CD8-positive, alpha-beta memory T cell (primary cell): ENCODE data around the gene MET. TPM values are rescaled to one million over a fixed set of nuclear protein-coding genes. Genes with fewer than 3 reads are reported as not detected.

Source experiments
- CTCF ChIA-PET: fragments of 350-600 bp; sonication (Branson Sonifier 250); formaldehyde crosslinking; loops from one replicate; lab custom pipeline; 2021; ENCODE audit warnings: antibody characterized with exemption; lab: Charles Lee
- POLR2A ChIA-PET: fragments of 350-600 bp; sonication (Branson Sonifier 250); formaldehyde crosslinking; loops from one replicate; lab custom pipeline; 2021; ENCODE audit warnings: antibody characterized with exemption; lab: Charles Lee
- DNase-seq, 5 donors: peaks; one replicate each; pipeline versions ENCODE4 v3.0.0 to v3.0.0-alpha.2; 2020 to 2022; ENCODE audit warnings: mixed read lengths in 1 of 5
- H3K27ac ChIP-seq: one replicate; pipeline ENCODE4 v1.7.0; 2013; ENCODE audit warnings: low read depth, mild to moderate bottlenecking, low read length, moderate library complexity
- H3K27me3 ChIP-seq: 2 replicates; pipeline ENCODE4 v1.7.0; 2013; ENCODE audit warnings: low read length, mild to moderate bottlenecking; ENCODE audit not compliant: insufficient read depth, poor library complexity, severe bottlenecking
- H3K36me3 ChIP-seq: 2 replicates; pipeline ENCODE4 v1.7.0; 2013; ENCODE audit warnings: mild to moderate bottlenecking, low read length, moderate library complexity; ENCODE audit not compliant: insufficient read depth
- H3K4me1 ChIP-seq: 2 replicates; pipeline ENCODE4 v1.7.0; 2013; ENCODE audit warnings: mild to moderate bottlenecking, low read length, moderate library complexity; ENCODE audit not compliant: insufficient read depth
- H3K4me3 ChIP-seq: 2 replicates; pipeline ENCODE4 v1.7.0; 2013; ENCODE audit warnings: mild to moderate bottlenecking, low read length
- H3K9me3 ChIP-seq: 2 replicates; pipeline ENCODE4 v1.7.0; 2013; ENCODE audit warnings: mild to moderate bottlenecking, low read length
- H3K27ac Mint-ChIP-seq, 8 donors: one replicate each; pipeline ENCODE4 v1.8.0; 2020 to 2021; ENCODE audit warnings: mixed read lengths in 8 of 8, mild to moderate bottlenecking in 6 of 8, inconsistent platforms in 3 of 8, moderate library complexity in 3 of 8
- H3K27me3 Mint-ChIP-seq, 2 donors: one replicate each; pipeline ENCODE4 v1.8.0; 2020 to 2021; ENCODE audit warnings: mixed read lengths in 2 of 2, mild to moderate bottlenecking in 1 of 2, moderate library complexity in 1 of 2
- H3K36me3 Mint-ChIP-seq, 3 donors: one replicate each; pipeline ENCODE4 v1.8.0; 2020 to 2021; ENCODE audit warnings: mixed read lengths in 3 of 3, inconsistent platforms in 1 of 3, mild to moderate bottlenecking in 1 of 3
- H3K4me1 Mint-ChIP-seq, 3 donors: one replicate each; pipeline ENCODE4 v1.8.0; 2020 to 2021; ENCODE audit warnings: mixed read lengths in 3 of 3, inconsistent platforms in 1 of 3, mild to moderate bottlenecking in 1 of 3
- H3K4me3 Mint-ChIP-seq, 7 donors: one replicate each; pipeline ENCODE4 v1.8.0; 2020 to 2021; ENCODE audit warnings: mixed read lengths in 7 of 7, mild to moderate bottlenecking in 6 of 7, moderate library complexity in 4 of 7, inconsistent platforms in 2 of 7
- H3K9me3 Mint-ChIP-seq, 5 donors: one replicate each; pipeline ENCODE4 v1.8.0; 2020 to 2022; ENCODE audit warnings: mixed read lengths in 5 of 5, mild to moderate bottlenecking in 3 of 5, moderate library complexity in 2 of 5, inconsistent platforms in 1 of 5
- polyA plus RNA-seq: library from polyadenylated mRNA; unstranded; fragments of 300-500 nt; fragmentation: Illumina TruSeq; gene quantifications from one replicate; pipeline ENCODE4 v1.2.3, GENCODE V29; 2021
- total RNA-seq, 2 experiments: library from RNA; stranded (reverse); gene quantifications; one replicate each; pipeline ENCODE4 v1.2.3, GENCODE V29; 2021

Gene MET
- total and polyA plus RNA-seq, 3 experiments from 2014 or later = 3.1 to 4.3 TPM; not detected in 1

DNA sequence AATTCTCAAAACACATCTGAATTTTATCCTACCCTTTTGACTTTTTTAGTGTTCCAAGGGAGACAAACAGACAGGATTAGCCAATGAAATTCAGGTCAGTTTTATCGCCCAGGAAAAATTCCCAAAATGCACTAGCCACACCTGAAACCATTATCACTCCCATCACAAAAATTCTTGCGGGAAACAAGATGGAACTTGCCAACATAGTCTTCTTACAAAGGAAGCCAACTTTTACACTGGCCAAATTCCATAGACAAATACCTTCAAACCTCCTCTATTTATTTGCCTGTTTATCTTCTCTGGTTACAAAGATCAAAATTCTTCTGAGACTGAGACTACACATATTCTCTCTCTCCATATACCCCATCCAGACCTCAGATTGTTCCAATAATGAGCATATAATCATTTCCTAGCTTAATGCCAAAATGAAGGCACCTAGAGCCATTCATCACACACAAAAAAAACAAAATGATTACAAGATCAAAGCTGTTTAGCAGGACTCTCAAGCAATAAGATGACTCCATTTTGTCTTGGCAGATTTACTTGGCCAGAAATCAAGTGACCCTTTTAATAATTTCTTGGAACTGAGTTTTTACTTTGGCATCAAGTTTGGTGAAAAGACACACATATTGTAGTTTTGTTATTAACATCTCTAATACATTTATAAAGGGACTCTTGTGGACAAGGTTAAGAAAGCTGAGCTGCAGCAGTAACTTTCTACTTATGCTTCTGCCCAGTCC lies 30.2 kb downstream of the MET start:
- Histone ChIP-seq H3K4me3 (no peak overlapping the region), H3K27me3 (no peaks in the 10 kb centered on the region), H3K4me1 (no peaks in the 10 kb centered on the region), H3K27ac (no peak overlapping the region), H3K9me3 (no peaks in the 10 kb centered on the region), H3K36me3 (no peaks in the 10 kb centered on the region)
- Mint-ChIP-seq H3K9me3 (no peaks in the 10 kb centered on the region), H3K4me1 (no peaks in the 10 kb centered on the region), H3K27ac (no peak overlapping the region), H3K27me3 (peaks cover 0 to 32% of the 10 kb centered on the region in 2 donors), H3K36me3 (no peaks in the 10 kb centered on the region), H3K4me3 (no peak overlapping the region)
- ChIA-PET CTCF (no interaction called here), POLR2A (no interaction called here)
- no peak for DNase-seq

GRCh38 chr7:116704650-116705228 lies 32.7 kb downstream of the MET start:
- ChIA-PET CTCF (no interaction called here), POLR2A (no interaction called here)
- Histone ChIP-seq H3K4me1 (no peaks in the 10 kb centered on the region), H3K9me3 (no peaks in the 10 kb centered on the region), H3K27ac (no peak overlapping the region), H3K4me3 (no peak overlapping the region), H3K27me3 (no peaks in the 10 kb centered on the region), H3K36me3 (no peaks in the 10 kb centered on the region)
- Mint-ChIP-seq H3K9me3 (no peaks in the 10 kb centered on the region), H3K36me3 (no peaks in the 10 kb centered on the region), H3K4me1 (no peaks in the 10 kb centered on the region), H3K4me3 (no peak overlapping the region), H3K27ac (no peak overlapping the region), H3K27me3 (peaks cover 3 to 30% of the 10 kb centered on the region in 2 donors)
- DNase-seq = no peak

DNA sequence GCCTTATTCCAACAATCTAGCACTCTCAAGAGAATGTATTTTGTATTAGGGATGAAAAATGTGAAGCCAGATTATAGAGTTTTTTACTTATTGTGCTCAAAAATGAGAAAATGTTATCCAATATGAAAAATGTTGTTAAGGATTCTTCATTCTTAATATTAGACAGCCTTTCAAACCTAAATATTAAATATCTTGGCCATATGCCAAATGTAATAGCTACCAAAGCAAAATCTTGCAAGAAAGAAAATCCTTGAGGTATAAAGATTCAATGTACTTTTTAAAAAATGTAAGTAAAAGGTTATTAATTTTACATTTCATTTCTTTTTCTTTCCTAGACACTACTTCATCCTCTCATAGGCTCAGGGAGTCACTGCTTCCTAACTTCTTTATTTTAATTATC lies 33.4 kb downstream of the MET start:
- Histone ChIP-seq H3K4me1 (no peaks in the 10 kb centered on the region), H3K9me3 (no peaks in the 10 kb centered on the region), H3K4me3 (no peak overlapping the region), H3K27me3 (no peaks in the 10 kb centered on the region), H3K27ac (no peak overlapping the region), H3K36me3 (no peaks in the 10 kb centered on the region)
- Mint-ChIP-seq H3K4me3 (no peak overlapping the region), H3K4me1 (no peaks in the 10 kb centered on the region), H3K9me3 (no peaks in the 10 kb centered on the region), H3K27me3 (peaks cover 3 to 30% of the 10 kb centered on the region in 2 donors), H3K36me3 (no peaks in the 10 kb centered on the region), H3K27ac (no peak overlapping the region)
- CTCF ChIA-PET = no interaction called here
- DNase-seq = no peak
- POLR2A ChIA-PET = no interaction called here

DNA sequence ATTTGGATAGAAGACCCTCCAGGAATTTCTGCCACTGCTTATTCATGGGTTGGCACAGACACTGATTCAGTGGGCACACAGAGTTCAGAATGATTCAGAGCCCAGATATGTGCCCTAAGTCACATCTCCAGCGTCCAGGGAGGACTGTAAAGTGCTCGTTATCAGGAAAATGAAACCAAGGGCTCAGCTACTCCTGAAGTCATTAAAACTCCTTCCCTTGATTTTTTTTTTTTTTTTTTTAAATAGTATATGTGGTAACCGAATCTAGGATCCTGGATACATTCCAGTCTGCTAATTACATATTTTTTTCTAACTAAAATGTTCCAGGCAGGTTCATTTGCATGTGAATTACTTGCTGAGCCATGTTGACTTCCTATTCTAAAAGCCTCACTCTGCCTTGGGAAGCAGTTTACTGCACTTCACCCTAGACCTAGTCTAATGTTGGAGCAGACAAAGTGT lies 34.7 kb downstream of the MET start:
- Mint-ChIP-seq H3K36me3 (no peaks in the 10 kb centered on the region), H3K4me3 (no peak overlapping the region), H3K27ac (no peak overlapping the region), H3K9me3 (no peaks in the 10 kb centered on the region), H3K4me1 (no peaks in the 10 kb centered on the region), H3K27me3 (peaks cover 3 to 27% of the 10 kb centered on the region in 2 donors)
- POLR2A ChIA-PET = no interaction called here
- no peak overlapping the region for H3K27ac ChIP-seq
- DNase-seq = no peak
- no peaks in the 10 kb centered on the region for H3K4me1 ChIP-seq
- CTCF ChIA-PET = no interaction called here
- H3K36me3 ChIP-seq = no peaks in the 10 kb centered on the region
- no peaks in the 10 kb centered on the region for H3K27me3 ChIP-seq
- H3K4me3 ChIP-seq = no peak overlapping the region
- no peaks in the 10 kb centered on the region for H3K9me3 ChIP-seq

DNA sequence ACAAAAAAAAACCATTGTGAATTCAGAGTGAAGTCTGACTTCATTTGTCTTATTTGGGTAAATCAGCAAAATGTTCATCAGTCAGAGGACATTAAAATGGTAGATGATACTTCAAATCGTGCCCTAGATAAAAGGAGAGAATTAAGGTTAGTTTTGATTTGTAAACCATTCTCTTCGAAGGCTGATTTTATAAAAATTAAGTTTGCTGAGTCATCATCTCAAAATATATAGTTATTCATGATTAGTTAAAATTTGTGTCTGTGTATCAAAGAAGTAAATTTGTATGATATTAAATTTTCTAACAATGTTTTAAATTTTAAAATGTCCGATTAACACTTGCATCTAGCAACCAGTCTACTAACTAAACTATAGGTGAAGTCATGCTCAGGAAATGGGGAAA lies 35.3 kb downstream of the MET start:
- no peak overlapping the region for H3K4me3 Mint-ChIP-seq
- H3K27ac Mint-ChIP-seq = no peak overlapping the region
- Histone ChIP-seq H3K4me1 (no peaks in the 10 kb centered on the region), H3K36me3 (no peaks in the 10 kb centered on the region), H3K27ac (no peak overlapping the region), H3K4me3 (no peak overlapping the region), H3K27me3 (no peaks in the 10 kb centered on the region), H3K9me3 (no peaks in the 10 kb centered on the region)
- ChIA-PET POLR2A (no interaction called here), CTCF (no interaction called here)
- no peaks in the 10 kb centered on the region for H3K4me1 Mint-ChIP-seq
- H3K9me3 Mint-ChIP-seq = no peaks in the 10 kb centered on the region
- DNase-seq = no peak
- H3K27me3 Mint-ChIP-seq = peaks cover 3 to 27% of the 10 kb centered on the region in 2 donors
- no peaks in the 10 kb centered on the region for H3K36me3 Mint-ChIP-seq

- no peaks in the 10 kb centered on the region for H3K36me3 Mint-ChIP-seq
- no peaks in the 10 kb centered on the region for H3K4me1 Mint-ChIP-seq
- H3K4me1 ChIP-seq = no peaks in the 10 kb centered on the region
- H3K36me3 ChIP-seq = no peaks in the 10 kb centered on the region
- H3K4me3 ChIP-seq = no peak overlapping the region
- DNase-seq = no peak
- ChIA-PET CTCF (no interaction called here), POLR2A (no interaction called here)
- no peak overlapping the region for H3K27ac Mint-ChIP-seq
- H3K27me3 ChIP-seq = no peaks in the 10 kb centered on the region
- H3K9me3 Mint-ChIP-seq = no peaks in the 10 kb centered on the region
- H3K4me3 Mint-ChIP-seq = no peak overlapping the region
- H3K27ac ChIP-seq = no peak overlapping the region
- peaks cover 3 to 19% of the 10 kb centered on the region in 2 donors for H3K27me3 Mint-ChIP-seq
- no peaks in the 10 kb centered on the region for H3K9me3 ChIP-seq
These were observed 36.3 kb downstream of the MET start for GRCh38 chr7:116708248-116708647.

DNA sequence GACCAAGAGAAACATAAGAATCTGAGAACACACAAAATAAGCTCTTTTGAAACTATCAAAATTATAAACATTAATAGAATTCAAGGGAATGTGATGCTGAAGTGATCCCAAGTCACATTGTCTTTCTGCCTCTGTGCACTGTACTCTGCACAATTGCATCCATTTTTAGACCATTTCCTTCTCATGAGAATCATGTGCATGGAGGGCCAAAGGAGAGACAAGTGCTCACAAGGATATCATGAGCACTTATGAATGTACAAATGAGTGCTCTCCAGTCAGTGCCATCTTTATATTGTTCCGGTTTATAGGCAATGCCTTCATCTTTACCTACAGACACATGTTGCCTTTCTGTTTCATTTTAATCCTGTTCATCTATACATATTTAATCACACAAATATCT lies 36.9 kb downstream of the MET start:
- no peak overlapping the region for H3K27ac ChIP-seq
- CTCF ChIA-PET = no interaction called here
- no peaks in the 10 kb centered on the region for H3K27me3 ChIP-seq
- H3K36me3 ChIP-seq = no peaks in the 10 kb centered on the region
- H3K4me3 Mint-ChIP-seq = no peak overlapping the region
- H3K4me1 Mint-ChIP-seq = no peaks in the 10 kb centered on the region
- no peaks in the 10 kb centered on the region for H3K4me1 ChIP-seq
- no peak overlapping the region for H3K4me3 ChIP-seq
- DNase-seq = no peak
- H3K9me3 Mint-ChIP-seq = no peaks in the 10 kb centered on the region
- H3K36me3 Mint-ChIP-seq = no peaks in the 10 kb centered on the region
- H3K9me3 ChIP-seq = no peaks in the 10 kb centered on the region
- no peak overlapping the region for H3K27ac Mint-ChIP-seq
- POLR2A ChIA-PET = no interaction called here
- peaks cover 3 to 17% of the 10 kb centered on the region in 2 donors for H3K27me3 Mint-ChIP-seq

- H3K27ac ChIP-seq = no peak overlapping the region
- POLR2A ChIA-PET = no interaction called here
- CTCF ChIA-PET = no interaction called here
- no peaks in the 10 kb centered on the region for H3K36me3 Mint-ChIP-seq
- no peak for DNase-seq
- no peaks in the 10 kb centered on the region for H3K9me3 Mint-ChIP-seq
- no peaks in the 10 kb centered on the region for H3K36me3 ChIP-seq
- no peak overlapping the region for H3K27ac Mint-ChIP-seq
- no peaks in the 10 kb centered on the region for H3K4me1 ChIP-seq
- H3K27me3 Mint-ChIP-seq = peaks cover 3 to 12% of the 10 kb centered on the region in 2 donors
- no peaks in the 10 kb centered on the region for H3K4me1 Mint-ChIP-seq
- H3K9me3 ChIP-seq = no peaks in the 10 kb centered on the region
- no peaks in the 10 kb centered on the region for H3K27me3 ChIP-seq
- no peak overlapping the region for H3K4me3 ChIP-seq
- H3K4me3 Mint-ChIP-seq = no peak overlapping the region
These were observed 37.3 kb downstream of the MET start for GRCh38 chr7:116709336-116709735.
